Esophagus squamous epithelium (tissue), 5 donors: ENCODE results near the gene ADGRV1. TPM values are rescaled to one million over a fixed set of nuclear protein-coding genes. Genes with fewer than 3 reads are reported as not detected.
A peak's percentile ranks its signal among the peaks of the same experiment; 100 is the strongest.

ENCODE experiments used
- DNase-seq: peaks from one replicate; lab custom pipeline; 2025; lab: John Stamatoyannopoulos, UW
- H3K27ac ChIP-seq, 4 donors: fragments of 200-600 bp; sonication (generic); one replicate each; pipeline ENCODE4 v1.5.1; 2016 to 2019; ENCODE audit warnings: mild to moderate bottlenecking in 1 of 4
- H3K27me3 ChIP-seq, 4 donors: fragments of 200-600 bp; sonication (generic); 1 replicate in 3 of 4; 2 replicates in 1 of 4; pipeline versions ENCODE4 v1.5.1 to v1.6.0; 2017 to 2021; ENCODE audit warnings: antibody characterized with exemption in 1 of 4
- H3K36me3 ChIP-seq, 3 donors: fragments of 200-600 bp; sonication (generic); one replicate each; pipeline ENCODE4 v1.5.1; 2016 to 2019
- H3K4me1 ChIP-seq, 3 donors: fragments of 200-600 bp; sonication (generic); one replicate each; pipeline ENCODE4 v1.5.1; 2017 to 2019
- H3K4me3 ChIP-seq, 4 donors: fragments of 200-600 bp; sonication (generic); 1 replicate in 3 of 4; 2 replicates in 1 of 4; pipeline ENCODE4 v1.5.1; 2016 to 2019; ENCODE audit warnings: mild to moderate bottlenecking in 2 of 4, moderate library complexity in 1 of 4
- H3K9me3 ChIP-seq, 3 donors: fragments of 200-600 bp; sonication (generic); one replicate each; pipeline ENCODE4 v1.5.1; 2016 to 2019
- CTCF ChIP-seq, 6 experiments: fragments of 450-650 bp in 4 of 6; fragments of 200-600 bp in 2 of 6; sonication (generic) in 2 of 6; IDR thresholded peaks; one replicate each; pipeline ENCODE4 v1.5.1; 2016 to 2019; ENCODE audit warnings: antibody characterized with exemption in 6 of 6, mild to moderate bottlenecking in 4 of 6, moderate library complexity in 4 of 6
- POLR2A ChIP-seq, 4 donors: fragments of 450-650 bp; IDR thresholded peaks; one replicate each; pipeline ENCODE4 v1.6.1; 2017; ENCODE audit warnings: antibody characterized with exemption in 4 of 4, mild to moderate bottlenecking in 4 of 4, moderate library complexity in 3 of 4
- WGBS, 2 donors: methylation state at CpG; one replicate each; pipeline ENCODE4 v1.1.5; 2018; 5-methylcytosine and 5-hydroxymethylcytosine counted together
- intact Hi-C: fragments of 100-400 bp; cut with DNase I; formaldehyde crosslinking; loops from one replicate; pipeline ENCODE4 v1.15.0; 2022
- total RNA-seq, 4 donors: library from RNA; depleted of rRNA; stranded (reverse); fragments of >200 nt; gene quantifications; one replicate each; pipeline ENCODE4 v1.1.0, GENCODE V29; 2016
- donor health status: DM: yes; HTN: yes; CAD: no.

The ADGRV1 gene
- total RNA-seq, 4 donors from 2014 or later: 1.9 to 14.1 (median 4.0) TPM

DNA sequence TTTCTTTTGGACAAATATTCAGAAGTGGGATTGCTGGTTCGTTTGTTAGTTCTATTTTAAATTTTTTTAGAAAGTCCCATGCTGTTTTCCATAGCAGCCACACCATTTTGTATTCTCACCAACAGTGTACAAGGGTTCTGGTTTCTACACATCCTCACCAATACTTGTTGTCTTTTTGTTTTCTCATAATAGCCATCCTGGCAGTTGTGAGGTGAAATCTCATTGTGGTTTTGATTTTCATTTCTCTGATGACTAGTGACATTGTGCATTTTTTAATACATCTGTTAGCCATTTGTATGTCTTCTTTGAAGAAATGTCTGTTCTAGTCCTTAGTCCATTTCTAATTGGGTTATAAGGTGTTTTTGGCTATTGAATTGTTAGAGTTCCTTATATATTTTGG is 610.3 kb downstream of the ADGRV1 start:
- WGBS, 2 donors: 60% methylated on average over 1 of the region's 1 CpG
- Histone ChIP-seq H3K36me3 (no peaks in the 10 kb centered on the region), H3K27me3 (no peaks in the 10 kb centered on the region), H3K4me1 (peaks cover 0 to 39% (median 3%) of the 10 kb centered on the region in 3 donors), H3K9me3 (no peaks in the 10 kb centered on the region), H3K4me3 (no peak overlapping the region), H3K27ac (no peak overlapping the region)
- DNase-seq: no peak
- no peak for TF ChIP-seq POLR2A (IDR thresholded peaks at IDR 0.05)
- TF ChIP-seq CTCF (IDR thresholded peaks at IDR 0.05): no peak
- intact Hi-C loops: no loop called here

DNA sequence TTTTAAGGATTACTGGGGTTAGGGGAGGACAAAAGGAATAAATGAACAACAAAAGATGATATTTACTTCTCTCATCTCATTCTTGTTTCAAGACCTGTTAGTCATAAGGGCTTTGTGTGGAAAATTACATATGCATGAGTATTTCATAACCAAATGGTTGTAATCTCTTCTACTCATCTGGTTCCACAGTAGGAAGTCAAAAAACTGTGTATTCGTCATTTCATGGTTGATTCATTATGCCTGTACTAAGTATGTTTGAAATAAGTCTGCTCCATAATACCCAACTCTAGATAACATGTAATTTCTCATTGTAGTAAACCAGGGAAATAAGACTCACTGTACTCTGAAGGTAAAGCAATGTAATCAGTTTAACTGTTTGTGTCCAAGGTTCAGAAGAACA is 611.7 kb downstream of the ADGRV1 start:
- peak overlapping the region in 3 of 4 donors; percentile 28 to 63 (median 57) for H3K27ac ChIP-seq
- no peaks in the 10 kb centered on the region for H3K27me3 ChIP-seq
- WGBS, 2 donors: 0% methylated on average over 1 of the region's 1 CpG
- no peaks in the 10 kb centered on the region for H3K9me3 ChIP-seq
- no peak overlapping the region for H3K4me3 ChIP-seq
- TF ChIP-seq CTCF (IDR thresholded peaks at IDR 0.05) (no peak), POLR2A (IDR thresholded peaks at IDR 0.05) (no peak)
- H3K36me3 ChIP-seq: no peaks in the 10 kb centered on the region
- H3K4me1 ChIP-seq: peaks cover 0 to 26% (median 0%) of the 10 kb centered on the region in 3 donors
- intact Hi-C loops: no loop called here
- DNase-seq: no peak

DNA sequence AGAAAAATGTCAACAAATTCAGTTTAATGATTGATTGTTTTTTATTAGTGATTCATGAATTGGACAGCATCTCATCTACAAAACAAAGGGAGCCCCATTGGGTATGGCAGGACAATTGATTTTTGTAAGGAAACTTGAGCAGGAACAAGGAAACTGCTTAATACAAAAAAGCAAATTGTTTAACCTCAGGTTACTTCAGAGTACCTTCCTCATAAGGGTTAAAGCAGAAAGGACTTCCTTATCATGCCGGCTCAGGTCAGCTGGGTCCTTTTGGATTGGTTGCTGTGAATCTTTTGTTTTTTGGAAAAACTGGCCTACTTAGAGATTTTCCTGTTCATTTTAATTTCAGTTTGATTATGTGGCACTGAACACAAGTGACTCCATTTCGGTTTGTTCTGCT is 612.7 kb downstream of the ADGRV1 start:
- Histone ChIP-seq H3K27ac (peak overlapping the region in 2 of 4 donors; percentile 57 to 63), H3K4me1 (peaks cover 0 to 20% (median 0%) of the 10 kb centered on the region in 3 donors), H3K27me3 (no peaks in the 10 kb centered on the region), H3K4me3 (no peak overlapping the region), H3K9me3 (no peaks in the 10 kb centered on the region), H3K36me3 (no peaks in the 10 kb centered on the region)
- no peak for DNase-seq
- WGBS, 2 donors: 59 to 63% methylated on average over 2 of the region's 2 CpGs
- no peak for TF ChIP-seq CTCF (IDR thresholded peaks at IDR 0.05)
- TF ChIP-seq POLR2A (IDR thresholded peaks at IDR 0.05): no peak
- intact Hi-C loops: no loop called here

DNA sequence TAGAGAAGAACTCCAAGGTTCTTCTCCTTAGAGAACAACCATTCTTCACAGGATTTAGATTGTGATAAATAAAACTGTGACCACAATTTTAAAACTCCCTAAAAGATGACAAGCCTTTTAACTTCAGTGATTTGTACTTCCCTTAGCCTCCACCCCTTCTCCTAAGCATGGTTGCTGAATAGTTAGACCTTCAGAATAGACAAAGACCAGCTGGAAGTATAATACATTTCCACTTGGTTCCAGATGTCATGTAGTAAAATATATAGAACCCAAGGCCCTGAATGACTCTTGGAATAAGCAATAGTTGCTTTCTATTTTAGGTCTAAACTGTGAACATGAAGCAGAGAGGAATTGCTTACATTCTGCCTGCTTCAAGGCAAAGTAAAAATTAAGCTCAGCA is 615.8 kb downstream of the ADGRV1 start:
- H3K36me3 ChIP-seq: no peaks in the 10 kb centered on the region
- no peak for TF ChIP-seq POLR2A (IDR thresholded peaks at IDR 0.05)
- TF ChIP-seq CTCF (IDR thresholded peaks at IDR 0.05): no peak
- no peaks in the 10 kb centered on the region for H3K27me3 ChIP-seq
- H3K4me1 ChIP-seq: peaks cover 0 to 18% (median 0%) of the 10 kb centered on the region in 3 donors
- DNase-seq: no peak
- H3K4me3 ChIP-seq: no peak overlapping the region
- intact Hi-C loops: no loop called here
- H3K9me3 ChIP-seq: no peaks in the 10 kb centered on the region
- no peak overlapping the region for H3K27ac ChIP-seq

- H3K9me3 ChIP-seq: no peaks in the 10 kb centered on the region
- DNase-seq: no peak
- 63 to 73% methylated on average over 3 of the region's 3 CpGs for WGBS, 2 donors
- intact Hi-C loops: no loop called here
- TF ChIP-seq POLR2A (IDR thresholded peaks at IDR 0.05) (no peak), CTCF (IDR thresholded peaks at IDR 0.05) (no peak)
- H3K4me1 ChIP-seq: peaks cover 0 to 7% (median 0%) of the 10 kb centered on the region in 3 donors
- H3K4me3 ChIP-seq: no peak overlapping the region
- H3K36me3 ChIP-seq: no peaks in the 10 kb centered on the region
- H3K27ac ChIP-seq: no peak overlapping the region
- H3K27me3 ChIP-seq: no peaks in the 10 kb centered on the region
Measured at GRCh38 chr5:91175708-91176107, 617.1 kb downstream of the ADGRV1 start.
